Stimulated activated CD4-positive, alpha-beta T cell treated with anti-CD3 and anti-CD28 coated beads, Interleukin-1b, Interleukin-23, amount 100 ng/mL, for 1 hour (primary cell): ENCODE results near the gene PSKH1.
"Not testable (repeated sequence)": the region's sequence is repeated elsewhere in the genome, so short reads cannot be mapped to it uniquely, and the experiment has no call there.

ENCODE experiments used
- DNase-seq, 2 donors: peaks; one replicate each; pipeline ENCODE4 v3.0.0-alpha.2; 2020; ENCODE audit warnings: low read depth in 2 of 2

Gene PSKH1

DNA sequence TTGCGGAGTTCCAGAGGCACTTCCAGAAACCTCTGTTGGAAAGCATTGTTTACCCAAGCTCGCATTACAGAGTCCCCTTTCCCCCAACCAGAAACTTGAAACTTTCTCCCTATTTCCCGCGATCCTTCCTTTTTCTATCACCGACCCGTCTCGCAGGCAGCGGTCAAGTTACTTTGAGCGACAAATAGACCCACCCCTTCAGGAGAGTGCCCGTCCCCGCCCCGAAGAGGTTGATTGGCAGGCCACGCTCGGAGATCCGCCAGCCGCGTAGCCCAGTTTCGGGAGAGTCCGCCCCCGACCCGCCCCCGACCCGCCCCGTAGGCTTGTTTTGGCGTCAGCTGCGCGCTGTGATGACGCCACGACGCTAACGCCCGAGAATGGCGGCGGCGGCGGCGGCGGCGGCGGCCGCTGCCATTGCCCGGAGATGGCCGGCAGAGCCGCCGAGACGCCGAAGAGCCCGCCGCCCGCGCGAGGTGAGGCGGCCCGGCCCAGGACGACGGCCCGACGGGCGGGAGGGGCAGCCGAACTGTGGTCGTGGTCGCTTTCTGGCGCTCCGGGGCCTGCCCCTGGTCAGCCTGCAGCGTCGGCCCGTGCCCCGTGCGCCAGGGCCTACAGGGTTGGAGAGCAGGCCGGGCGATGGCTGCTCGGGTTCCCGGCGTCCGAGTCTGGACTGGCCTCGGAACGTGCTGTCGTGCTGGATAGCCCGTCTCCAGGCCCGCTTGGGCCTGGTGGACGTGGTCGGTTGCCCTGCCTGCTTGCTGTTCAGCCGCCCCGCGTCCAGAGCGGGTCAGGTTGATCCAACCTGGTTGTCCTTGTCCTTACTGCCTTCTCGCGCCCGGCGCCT is at the start of gene PSKH1:
PSKH1 (plus strand) TSS at position 356 of the 844 bp plus-strand sequence. CDS start 15,496 bp downstream, outside the sequence.
- DNase-seq = peak; percentile 79 to 89

DNA sequence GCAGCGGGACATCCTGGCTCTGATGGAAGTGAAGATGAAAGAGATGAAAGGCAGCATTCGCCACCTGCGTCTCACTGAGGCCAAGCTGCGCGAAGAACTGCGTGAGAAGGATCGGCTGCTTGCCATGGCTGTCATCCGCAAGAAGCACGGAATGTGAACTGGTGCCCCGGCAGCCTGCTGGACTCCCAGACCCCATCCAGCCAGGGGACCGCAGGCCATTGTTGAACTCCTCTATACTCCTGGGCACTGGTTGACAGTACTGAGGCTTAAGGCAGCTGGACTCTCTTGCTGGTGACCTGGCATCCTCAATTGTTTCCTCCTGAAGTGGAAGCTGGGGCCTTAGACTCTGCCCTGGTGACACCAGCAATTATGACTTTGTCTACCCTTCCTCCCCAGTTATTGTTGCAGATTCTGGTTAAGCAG is 49.7 kb upstream of the PSKH1 start:
- no peak for DNase-seq

DNA sequence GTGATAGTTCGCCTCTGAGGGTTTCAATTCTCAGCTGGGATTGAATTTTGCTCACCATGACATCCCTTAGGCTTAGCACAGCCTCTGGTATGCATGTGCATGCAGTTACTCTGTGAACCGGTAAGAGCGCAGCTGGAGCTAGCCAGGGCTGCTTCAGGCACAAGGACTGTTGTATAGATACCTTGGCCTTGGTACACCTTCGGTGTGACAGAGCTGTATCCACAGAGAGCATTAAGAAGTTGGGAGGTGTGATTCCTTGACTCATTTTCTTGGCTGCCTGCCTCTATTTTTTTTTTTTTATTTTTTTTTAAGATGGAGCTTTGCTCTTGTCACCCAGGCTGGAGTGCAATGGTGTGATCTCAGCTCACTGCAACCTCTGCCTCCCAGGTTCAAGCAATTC is 48.6 kb upstream of the PSKH1 start:
- no peak for DNase-seq

DNA sequence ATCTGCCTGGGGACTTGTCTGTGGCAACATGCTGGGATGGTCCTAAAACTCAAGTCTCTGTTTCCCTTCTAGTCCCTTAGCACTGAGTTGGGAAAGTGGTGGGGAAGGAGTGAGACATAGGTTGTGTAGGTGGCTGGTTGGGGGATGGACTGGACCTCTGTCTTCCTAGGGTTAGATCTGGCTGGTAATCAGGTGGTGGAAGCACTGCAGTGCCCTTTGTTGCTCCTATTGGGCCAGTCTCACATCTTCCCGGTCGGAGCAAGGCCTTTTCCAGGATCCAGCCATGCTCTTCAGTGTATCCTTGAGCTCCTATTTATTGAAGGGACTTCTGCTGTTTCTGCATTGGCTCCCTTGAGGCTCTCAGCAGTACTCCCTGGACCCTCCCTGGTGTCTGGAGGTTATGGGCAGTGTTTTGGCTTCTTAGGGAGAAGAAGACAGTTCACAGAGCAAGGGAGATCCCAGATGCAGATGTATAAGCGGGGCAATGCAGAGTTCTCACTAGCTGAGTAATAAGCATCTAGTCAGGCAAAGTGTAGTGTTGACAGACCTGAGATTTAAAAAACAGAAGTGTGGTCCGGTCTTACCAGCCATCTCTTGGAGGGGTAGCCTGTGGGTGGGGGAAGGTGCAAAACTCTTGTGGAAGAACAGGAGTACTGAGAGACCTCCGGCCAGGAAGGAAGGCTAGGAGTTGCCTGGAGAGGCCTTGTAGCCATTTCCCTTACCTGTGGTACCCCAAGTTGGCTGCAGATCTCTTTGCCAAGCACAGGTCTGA is 47.6 kb upstream of the PSKH1 start:
- no peak for DNase-seq

DNA sequence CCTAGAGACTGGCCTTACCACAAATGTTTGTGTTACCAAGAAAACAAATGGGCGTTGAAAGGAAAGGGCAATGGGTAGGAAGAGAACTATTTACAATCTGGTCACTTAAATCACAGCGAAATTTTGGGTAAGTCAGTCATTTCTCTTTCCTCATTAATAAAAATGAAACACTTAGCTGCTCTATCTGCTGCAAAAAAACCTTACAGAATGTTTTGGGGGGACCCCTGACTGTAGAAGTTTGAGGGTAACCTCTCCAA is 47.1 kb upstream of the PSKH1 start:
- DNase-seq = no peak

DNA sequence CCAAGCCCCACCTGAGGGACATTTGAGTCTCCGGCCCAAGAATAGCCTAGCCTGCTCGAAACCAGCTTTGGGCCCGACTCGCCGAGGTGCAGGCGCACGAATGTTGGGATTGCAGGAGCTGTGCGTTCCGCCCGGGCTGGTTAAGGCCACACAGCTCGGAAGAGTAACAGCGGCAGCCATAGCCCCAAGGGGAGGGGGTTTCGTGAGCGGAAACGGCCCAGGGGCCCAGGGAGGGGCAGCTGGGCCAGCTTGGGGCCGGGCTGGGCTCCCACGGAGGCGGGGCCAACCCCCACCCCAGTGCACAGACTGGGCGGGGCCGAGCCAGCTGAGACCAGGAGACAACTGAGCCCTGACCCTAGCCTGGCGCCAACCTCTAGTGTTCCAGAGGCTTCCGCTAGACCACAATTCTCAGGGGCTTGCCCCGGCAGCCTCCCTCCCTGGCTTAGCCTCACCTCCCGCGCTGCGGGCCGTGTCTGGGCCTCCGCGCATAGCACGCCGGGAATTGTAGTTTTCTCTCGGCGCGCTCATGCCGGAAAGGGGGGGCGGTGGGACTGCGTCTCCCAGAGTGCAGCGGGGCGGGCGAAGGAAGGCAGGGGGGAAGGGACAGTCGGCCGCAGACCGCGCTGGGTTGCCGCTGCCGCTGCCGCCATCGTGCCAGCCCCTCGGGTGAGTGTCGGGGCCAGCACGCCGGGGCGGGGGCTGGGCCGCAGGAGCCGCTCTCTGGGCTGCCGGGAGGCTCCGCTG is 46.6 kb upstream of the PSKH1 start, which contains the start of gene NUTF2:
NUTF2 (plus strand) TSS at position 614 of the 744 bp plus-strand sequence. CDS start 18,198 bp downstream, outside the sequence.
- DNase-seq = peak; percentile 80 to 92

DNA sequence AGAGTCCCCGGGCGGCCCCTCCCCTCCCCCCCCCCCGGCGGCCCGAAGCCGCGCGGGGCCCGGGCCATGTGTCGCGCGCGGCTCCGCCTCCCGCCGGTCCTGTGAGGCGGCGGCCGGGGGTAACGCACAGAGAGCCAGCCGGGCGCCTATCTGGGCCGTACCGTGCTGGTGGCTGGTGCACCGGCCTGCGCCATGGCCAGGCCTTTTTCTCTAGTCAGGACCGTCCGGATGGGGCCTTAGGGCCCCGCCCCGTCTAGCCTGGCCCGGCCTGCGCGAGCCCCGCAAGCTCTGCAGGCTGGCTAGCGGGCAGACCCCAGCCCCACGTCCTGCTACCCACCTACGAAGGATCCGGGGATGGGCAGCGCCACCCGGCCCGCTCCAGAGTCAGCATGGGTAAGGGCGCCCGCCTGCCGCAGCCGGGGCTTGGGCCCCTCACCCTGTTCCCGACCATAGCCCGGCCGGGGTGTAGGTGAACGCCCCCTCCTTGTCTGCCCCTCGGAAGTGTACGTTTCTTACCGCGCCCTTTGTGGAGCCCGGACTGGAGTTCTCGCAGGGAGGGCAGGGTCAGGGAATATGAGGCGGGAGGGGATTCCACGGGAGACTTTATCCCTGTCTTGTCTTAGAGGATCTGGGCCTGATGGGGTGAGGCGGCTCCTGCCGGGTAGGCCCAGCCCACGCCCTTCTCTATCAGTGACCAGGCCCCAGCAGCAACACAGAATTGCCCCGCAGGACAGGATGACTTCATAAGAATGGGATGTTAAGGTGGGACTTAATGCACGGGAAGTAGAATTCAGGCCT is 45.8 kb upstream of the PSKH1 start, which contains the start of gene CENPT:
CENPT (minus strand) TSS at position 630 of the 798 bp plus-strand sequence. CDS start 13,834 bp downstream, outside the sequence.
- peak in 1 of 2 donors; percentile 25 for DNase-seq

DNA sequence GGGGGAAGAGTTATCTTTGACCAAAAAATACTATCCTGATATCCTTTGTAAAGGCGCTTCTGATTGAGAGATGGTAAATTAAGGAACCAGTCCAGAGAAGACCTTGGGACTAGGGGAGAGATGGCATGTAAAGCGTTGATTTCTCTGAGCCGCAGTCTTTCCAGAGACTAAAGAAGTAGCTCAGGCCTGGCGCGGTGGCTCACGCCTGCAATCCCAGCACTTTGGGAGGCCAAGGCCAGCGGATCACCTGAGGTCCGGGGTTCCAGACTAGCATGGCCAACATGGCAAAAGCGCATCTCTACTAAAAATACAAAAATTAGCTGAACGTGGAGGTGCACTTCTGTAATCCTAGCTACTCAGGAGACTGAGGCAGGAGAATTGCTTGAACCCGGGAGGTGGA is 44.9 kb upstream of the PSKH1 start:
- no peak for DNase-seq

DNA sequence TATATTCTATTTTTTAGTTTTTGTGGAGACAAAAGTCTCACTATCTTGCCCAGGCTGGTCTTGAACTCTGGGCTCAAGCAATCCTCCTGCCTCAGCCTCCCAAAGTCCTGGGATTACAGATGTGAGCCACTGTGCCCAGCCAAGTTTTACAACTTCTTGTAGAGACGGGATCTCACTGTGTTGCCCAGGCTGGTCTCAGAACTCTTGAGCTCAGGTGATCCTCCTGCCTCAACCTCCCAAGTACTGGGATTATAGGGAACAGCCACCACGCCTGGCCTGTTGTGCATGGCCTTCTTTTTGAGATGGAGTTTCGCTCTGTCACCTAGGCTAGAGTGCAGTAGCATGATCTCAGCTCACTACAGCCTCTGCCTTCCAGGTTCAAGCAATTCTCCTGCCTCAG is 39.4 kb upstream of the PSKH1 start:
- no peak for DNase-seq

DNA sequence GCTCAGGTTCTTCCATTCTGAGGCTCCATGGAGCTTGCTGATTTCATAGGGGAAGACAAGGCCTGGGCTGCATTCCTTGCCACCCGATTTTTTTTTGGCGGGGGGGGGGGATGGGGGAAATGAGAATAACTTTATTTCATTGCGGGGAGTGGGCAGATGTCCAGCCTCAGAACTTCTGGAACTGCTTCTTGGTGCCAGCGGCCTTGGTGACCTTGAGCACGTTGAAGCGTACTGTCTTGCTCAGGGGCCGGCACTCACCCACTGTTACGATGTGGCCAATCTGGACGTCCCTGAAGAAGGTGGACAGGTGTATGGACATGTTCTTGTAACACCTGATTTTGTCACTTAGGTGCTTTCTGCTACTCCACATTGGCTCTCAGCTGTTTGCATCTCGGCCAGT is 37.3 kb upstream of the PSKH1 start:
- DNase-seq = no peak

DNA sequence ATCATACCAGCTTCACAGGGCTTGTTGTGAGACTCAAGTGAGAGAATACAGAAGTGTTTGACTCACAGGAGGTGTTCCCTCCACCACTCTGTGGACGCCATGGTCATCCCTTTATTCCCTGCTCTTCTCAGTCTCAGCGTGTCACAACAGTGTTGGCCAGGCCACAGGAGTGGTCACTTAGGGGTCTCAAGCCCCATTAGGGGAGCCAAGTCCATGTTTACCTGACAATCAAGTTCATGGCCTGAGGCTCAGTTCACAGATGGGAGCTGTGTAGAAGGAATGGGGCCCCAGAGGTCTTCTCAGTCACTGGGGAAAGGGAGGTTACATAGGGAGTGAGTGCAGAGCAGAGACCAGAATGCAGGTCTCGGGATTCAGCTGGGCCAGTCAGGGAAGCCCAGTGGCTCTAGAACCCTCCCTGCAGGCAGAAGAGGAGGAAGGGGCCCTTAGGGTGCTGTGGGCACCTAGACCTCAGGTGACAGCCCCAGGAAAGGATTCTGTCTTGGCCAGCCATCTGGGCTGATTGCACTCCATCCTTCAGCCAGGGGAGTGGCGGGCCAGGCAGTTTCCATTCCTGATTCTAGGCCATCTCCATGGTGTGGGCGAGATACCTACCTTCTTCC is 36.0 kb upstream of the PSKH1 start:
- DNase-seq = no peak

DNA sequence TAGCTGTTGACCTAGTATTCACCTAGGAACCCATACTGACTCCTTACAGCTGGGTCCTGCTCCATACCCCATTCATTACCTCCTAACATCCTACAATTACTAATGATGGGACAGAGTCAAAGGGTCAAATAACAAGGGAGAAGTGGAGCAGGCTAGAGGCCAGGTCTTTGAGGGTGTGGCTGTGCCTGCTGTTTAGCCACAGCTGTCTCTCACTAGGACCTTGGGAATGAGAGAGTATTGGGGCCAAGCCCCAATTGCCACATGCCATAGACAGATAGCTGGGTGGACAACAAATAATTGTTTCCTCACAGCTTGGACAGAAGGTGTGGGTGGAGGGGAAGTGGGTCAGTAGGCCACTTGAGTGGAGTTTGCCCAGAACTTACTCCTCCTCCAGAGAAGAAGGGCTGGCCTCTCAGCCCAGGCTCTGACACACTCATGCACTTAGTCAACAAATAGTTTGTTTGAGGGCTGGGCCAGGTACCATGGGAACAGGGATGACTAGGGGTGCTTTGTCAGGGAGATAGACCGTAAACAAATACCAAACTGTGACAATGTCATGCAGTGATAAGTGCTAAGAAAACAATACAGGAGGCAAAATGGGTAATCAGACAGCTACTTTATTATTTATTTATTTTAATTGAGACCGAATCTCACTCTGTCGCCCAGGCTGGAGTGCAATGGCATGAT is 35.4 kb upstream of the PSKH1 start:
- no peak for DNase-seq

DNA sequence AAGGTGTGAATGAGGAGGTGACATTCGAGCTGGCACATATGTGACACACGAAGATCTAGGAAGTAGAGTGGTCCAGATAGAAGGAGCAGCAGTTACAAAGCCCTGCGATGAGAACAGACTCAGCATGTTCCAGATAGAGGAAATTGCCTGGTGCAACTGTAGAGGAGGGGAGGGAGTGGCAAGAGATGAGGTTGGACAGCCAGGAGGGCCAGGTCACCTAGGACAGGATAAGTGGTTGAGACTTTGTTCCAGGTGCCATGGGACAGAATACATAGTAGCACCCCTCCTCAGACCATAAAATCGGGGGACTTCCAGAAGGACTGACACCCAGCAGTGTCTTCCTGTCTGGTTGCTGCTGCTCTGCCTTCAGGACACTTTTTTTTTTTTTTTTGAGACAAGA is 34.6 kb upstream of the PSKH1 start:
- no peak for DNase-seq

DNA sequence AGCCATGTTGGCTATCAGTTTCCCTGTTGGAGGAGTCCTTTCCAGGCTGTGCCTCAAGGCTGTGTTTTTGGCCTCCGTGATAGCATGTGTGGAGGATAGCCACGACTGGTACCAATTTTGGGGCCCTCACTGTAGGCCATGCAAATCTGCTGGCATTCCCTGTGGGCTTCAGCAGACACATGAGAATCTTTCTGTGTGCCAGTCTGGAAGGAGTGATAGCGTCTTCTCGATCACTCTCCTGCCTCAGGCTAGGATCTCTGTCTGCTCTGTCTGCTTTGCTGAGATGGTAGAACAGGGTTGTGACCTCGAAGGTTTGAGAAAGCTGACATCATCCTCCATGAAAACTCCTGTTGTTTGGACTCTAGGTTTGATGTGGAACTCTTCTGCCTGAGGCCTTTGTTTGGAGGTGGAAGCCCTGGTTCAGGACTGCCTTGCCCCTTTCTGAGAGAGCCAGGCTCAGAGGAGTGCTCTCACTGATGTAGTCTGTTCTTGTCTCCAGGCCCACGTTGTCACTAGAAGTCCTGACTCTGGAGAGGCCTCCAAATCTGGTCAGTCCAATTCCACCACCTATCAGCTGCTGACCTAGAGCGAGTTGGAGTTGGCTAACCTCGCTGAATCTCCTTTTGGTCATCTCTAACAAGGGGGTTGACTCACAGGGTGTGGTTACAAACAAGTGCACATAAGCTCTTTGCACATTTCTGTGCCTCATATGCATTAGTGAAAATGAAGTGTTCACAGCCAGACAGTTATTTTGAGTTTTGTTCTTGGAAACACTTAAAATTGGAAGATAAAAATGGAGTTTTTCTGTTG is 32.3 kb upstream of the PSKH1 start:
- DNase-seq = no peak

DNA sequence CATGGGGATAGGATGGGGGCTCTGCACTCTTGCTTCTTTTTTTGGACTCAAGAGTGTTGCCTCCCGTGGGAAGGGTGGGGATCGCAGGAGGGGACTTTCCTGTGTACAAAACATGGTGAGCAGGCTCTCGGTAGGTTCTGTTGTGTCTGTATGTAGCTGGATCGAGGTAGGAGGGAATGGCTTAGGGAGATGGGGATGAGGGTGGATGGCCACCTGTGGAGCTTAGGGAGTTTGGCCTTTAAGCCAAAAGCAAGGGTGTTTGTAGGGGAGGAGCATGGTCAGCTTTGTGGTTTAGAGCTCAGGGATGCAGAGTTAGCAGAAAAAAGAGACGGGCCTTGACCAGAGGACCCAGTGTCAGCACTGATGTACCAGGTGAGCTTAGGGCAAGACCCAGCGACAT is 31.2 kb upstream of the PSKH1 start:
- DNase-seq = no peak

DNA sequence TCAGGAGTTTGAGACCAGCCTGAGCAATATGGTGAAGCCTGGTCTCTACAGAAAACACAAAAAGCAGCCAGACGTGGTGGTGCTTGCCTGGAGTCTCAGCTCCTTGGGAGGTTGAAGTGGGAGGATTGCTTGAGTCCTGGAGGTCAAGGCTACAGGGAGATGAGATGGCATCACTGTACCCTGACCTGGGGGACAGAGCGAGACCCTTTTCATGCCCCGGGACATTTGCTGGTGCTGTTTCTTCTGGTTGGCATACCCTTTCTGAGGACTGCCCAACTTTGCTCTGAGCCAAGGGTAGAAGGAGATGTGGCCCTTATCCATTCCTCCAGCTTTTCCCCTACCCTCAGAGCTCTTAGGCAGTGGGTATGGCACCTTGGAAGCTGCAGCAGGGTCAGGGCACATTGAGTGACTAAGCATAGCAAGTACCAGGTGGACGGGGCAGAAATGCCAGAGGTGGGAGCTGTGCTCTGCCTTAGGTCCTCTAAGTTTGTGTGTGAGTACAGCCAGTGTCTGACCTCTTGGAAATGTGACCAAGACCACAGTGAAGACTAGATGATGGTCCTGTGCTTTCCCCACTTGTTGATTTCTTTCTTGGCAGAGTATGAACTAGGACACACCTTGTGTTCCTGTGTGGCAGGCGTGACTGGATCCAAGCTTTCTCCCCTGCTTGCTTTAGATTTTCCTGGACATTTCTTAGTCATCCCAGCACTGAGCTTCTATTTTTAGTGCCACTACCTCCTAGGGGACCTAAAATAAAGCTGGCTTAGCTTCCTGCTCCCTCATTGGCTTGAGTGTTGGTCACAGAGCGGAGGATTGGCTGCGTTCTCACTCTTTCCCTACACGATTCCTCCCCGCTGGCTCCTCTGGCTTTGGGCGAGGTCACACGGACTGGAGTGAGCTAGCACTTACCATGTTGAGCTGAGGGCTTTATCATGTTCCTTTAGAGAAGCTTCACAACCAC is 30.2 kb upstream of the PSKH1 start:
- no peak for DNase-seq

DNA sequence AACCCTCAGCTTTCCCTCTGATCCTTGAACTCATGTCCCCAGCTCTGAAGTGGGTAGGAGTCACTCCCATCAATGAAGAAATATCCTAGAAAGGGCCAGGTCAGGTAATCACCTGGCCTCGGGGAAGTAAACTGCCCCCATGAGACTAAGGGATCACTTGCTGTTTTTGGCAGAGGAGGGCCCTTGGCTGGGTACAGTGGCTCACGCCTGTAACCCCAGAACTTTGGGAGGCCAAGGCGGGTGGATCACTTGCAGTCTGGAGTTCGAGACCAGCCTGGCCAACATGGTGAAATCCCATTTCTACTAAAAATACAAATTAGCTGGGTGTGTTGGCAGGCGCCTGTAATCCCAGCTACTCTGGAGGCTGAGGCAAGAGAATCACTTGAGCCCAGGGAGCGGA is 29.0 kb upstream of the PSKH1 start:
- DNase-seq = not testable (repeated sequence)

DNA sequence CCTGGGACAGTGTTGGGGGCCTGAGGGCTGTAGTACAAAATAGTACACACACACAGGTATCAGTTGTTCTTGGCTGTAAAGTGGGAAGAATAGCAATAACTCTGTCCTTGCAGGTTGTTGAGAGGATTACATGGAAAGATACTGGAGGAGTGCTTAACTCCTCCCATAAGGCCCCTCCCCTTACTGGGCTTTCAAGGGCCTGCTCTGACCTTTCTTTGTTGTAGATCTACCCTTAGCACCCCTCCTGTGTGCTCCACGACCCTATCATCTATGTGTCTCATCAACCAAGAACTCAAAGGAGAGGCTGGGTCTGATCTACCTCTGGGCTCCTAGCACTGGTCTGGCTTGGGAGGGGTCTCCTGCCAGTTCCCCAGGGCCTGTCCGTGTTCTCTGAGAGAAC is 28.5 kb upstream of the PSKH1 start:
- DNase-seq = no peak
